ENCODE results near the gene PSMB11.

The PSMB11 gene

DNA sequence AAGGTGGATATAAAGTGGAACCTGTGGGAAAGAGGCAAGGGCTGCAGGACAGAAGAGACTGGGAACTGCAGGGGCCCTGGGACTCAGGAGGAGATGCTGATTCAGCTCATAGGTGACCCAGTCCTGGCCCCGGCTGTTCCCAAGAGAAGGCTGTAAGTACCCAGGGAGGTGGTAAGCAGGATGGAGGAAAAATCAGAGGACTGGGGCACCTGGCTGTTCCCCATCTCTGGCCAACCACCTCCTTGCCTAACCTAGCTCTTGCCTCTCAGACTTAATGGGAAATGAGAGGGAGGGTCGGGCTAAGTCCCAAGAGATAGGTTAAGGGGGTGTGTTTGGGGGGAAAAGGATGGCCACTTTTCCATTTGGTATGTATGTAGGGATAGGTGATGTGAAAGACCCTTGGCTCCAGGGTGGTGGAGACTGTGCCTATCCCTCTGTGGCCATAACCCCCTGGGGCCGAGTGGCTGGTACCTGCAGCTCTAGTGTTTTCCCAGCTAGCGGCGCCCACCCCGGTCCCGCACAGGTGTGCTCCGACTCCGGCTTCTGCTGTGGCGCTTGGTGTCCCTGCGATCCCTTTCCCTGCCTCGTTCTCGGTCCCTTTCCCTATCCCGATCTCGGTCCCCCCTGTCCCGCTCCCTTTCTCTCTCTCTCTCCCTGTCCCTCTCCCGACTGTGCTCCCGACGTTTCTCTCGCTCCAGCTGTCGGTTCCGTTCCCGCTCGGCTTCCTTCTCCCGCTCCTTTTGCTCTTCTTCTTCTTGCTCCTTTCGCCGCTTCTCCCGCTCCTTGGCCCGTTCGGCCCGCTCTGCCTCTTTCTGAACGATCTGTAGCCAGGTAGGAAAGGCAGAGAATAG lies 16.9 kb downstream of the PSMB11 start:
- DNase-seq (ENCODE audit: low read depth in 2 of 2), result no peak

DNA sequence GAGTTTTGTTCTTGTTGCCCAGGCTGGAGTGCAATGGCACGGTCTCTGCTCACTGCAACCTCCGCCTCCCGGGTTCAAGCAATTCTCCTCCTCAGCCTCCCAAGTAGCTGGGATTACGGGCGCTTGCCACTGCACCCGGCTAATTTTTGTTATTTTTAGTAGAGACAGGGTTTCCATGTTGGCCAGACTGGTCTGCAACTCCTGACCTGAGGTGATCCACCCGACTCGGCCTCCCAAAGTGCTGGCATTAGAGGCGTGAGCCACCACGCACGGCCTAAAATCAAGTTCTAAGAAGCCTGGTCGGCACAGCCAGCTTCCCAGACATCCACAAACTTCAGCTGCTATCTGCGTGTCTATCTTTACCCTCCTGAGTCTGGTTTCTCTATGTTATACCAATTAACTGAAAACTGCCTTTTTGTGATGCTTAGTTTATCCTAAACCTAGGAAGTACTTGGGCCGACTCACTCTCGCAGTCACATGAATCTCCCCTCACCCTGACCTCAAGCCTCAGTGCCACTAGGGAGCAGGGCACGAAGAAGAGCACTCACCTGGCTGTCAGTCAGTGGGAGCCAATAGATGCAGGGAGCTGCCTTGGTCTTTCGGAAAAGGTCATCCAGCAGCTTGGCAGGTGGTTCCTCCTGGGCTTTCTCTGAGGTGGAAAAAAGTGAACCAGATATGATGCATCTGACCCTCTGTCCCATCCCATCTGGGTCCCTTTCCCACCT lies 18.7 kb downstream of the PSMB11 start:
- no peak for DNase-seq (ENCODE audit: low read depth in 2 of 2)

GRCh38 chr14:23062002-23062401 lies 20.0 kb downstream of the PSMB11 start:
- no peak for DNase-seq (ENCODE audit: low read depth in 2 of 2)

DNA sequence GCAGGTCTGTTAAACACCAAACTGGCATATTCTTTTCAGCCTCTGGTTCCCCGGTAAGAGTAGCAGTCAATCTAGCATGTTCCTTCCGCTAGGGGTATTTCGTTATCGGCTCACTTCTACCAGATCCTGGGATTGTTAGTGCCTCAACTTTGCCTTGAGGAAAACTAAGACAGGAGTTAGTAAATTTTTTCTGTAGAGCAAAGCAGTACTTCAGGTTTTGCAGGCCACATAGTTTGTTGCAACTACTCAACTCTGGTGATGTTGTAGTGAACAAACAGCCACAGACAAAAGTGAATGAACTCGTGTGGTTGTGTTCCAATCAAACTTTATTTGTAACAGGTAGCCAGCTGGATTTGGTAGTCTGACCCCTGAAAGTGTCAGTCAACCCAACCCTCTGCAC lies 21.6 kb downstream of the PSMB11 start:
- no peak for DNase-seq (ENCODE audit: low read depth in 2 of 2)

GRCh38 chr14:23066368-23066767 lies 24.4 kb downstream of the PSMB11 start:
- DNase-seq (ENCODE audit: low read depth in 2 of 2), result no peak

DNA sequence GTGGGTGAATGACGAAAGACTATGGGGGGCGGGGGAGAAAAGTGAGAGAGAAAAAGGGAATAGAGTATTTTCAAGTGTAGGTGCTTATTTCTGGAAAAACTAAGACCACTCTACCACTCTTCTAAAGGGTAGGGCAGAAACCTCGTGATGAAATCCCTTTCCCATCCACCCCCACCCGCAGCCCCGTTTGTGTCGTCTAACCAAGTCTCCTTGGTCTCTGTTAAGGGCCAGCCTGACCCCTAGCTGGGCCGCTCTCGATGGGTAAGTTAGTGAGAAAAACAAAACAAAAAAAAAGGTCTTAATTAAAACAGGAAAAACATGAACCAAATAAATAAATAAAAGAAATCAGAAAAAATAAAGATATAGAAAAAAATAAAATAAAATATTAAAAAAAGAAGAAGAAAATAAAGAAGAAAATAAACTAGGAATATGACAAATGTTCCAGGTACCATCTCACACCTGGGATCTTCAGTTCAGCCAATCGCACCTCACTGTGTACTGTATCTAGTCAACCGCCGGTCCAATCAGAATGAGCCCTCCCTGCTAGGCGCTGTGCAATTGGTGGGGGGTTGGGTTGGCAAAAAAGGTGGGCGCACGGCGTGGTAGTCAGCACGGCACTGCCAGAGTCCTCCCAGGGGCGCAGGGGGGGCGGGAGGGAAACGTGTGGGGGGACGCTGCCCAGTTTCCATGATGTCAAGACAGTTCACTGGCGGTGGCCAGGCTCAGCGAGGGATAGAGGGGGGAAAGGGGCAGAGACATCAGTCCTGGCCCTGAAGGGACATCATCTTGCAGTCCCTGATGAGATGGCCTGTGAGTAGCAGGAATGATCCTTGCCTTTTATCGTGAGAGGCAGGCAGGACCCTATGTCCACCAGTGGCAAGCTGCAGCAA lies 25.1 kb downstream of the PSMB11 start:
- DNase-seq (ENCODE audit: low read depth in 2 of 2), result no peak

DNA sequence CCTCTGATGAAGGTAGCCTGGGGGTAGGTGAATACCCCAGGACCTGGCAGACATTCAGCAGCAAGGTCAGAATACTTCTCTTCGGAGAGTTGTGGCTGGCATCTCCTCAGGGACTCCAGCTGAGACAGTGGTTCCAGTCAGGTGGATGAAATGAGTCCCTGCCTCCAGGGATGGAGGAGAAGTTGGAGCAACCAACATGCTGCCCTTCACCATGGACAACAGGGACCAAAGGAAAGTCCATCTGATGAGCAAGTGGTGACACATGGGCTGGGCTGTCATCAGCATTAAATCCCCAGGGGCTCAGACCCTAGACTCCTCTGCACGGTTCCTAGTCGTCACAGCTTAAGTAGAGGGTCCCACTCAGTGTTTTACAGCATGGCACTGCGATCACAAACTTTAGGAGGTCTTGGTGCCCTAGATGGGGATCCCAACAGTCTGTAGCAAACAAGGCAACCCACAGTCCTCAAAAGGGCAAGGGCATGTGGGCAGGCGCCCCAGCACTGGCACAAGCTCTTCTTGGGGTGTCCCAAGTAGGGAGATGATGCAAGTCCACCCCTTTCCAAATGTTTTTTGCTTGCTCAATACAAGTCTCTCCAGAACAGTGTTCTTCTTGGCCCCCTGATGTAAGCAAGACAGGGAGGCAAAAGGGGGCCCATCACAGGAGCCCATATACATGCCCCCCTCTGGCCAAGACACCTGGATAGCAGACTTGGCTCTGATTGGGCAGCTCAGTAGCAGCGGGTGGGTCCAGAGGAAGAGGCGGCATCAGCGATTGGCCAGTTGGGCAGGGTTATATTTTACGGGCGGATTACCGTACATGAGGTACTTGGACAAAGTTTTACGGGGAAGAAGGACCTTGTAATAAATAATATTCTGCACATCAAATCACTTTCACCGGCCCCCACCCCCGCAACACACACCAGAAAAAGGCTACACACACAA lies 26.1 kb downstream of the PSMB11 start:
- DNase-seq (ENCODE audit: low read depth in 2 of 2), result no peak

DNA sequence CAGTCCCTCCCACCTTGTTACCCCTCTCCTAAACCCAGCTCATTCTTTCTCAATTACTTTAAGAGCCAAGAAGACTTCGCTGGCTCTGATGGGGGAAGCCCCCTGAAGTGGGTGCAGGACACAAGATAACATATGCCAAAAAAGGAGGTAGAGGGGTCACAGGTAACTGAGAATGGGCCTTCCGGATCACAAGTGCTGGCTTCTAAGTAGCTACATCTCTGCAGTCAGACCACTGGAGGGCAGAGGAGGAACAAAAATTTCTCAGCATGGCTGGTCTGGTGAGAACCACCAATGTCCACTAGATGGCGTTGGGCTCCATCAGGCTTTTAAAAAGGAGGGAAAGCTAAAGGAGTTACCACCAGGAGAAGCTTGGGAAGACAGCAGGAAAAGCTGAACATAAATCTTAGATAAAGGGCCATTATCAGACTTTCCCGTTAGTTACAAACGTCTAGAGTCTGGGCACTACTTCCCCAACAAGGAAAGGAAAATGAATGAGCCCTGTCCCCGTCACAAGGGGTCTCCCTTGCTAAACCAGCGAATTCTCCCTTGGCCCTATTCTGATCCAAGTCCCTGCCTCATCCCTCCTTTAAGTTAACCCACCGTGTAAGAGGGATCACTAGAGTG lies 26.9 kb downstream of the PSMB11 start:
- DNase-seq (ENCODE audit: low read depth in 2 of 2), result peak; percentile 45 to 49

- no peak for DNase-seq (ENCODE audit: low read depth in 2 of 2)
Measured at GRCh38 chr14:23069413-23069806, 27.4 kb downstream of the PSMB11 start.

DNA sequence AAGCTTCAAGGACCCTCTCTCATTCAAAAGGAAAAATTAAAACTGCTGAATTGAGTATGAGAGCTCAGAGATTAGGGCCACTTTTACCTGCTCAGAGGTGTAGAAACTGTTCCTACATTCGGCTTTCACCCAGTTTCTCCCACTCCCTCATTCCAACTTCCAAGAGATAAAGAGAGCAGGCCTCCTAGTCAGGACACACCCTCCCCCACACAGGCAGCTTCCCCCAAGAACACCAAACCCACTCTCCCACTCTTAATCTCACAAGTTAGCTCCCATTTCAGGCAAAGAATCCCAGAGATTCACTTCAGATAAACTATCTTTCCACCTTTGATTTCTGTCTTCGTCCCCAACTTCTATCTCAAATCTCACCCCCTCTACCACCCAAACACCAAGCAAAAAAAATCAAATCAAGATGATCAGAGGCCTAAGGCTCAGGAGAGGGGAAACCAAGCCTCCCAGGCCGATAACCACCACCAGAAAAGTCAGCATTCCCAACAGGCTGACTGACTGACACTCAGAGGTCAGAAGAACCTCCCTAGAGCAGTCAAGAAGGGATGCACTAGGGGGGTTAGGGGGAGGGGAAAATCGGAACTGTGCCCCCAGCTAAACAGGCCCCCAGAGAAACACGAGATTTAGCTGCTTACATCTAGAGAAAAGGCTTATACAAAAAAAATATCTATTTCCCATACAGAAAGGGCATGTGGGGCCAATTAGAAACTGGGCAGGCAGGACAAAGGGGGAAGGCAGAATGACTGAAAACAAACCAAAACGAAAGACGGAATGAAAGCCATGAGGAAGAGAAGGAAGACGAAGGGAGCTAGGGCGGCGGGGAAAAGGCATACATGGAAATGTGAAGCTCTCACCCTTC lies 28.5 kb downstream of the PSMB11 start:
- no peak for DNase-seq (ENCODE audit: low read depth in 2 of 2)

DNA sequence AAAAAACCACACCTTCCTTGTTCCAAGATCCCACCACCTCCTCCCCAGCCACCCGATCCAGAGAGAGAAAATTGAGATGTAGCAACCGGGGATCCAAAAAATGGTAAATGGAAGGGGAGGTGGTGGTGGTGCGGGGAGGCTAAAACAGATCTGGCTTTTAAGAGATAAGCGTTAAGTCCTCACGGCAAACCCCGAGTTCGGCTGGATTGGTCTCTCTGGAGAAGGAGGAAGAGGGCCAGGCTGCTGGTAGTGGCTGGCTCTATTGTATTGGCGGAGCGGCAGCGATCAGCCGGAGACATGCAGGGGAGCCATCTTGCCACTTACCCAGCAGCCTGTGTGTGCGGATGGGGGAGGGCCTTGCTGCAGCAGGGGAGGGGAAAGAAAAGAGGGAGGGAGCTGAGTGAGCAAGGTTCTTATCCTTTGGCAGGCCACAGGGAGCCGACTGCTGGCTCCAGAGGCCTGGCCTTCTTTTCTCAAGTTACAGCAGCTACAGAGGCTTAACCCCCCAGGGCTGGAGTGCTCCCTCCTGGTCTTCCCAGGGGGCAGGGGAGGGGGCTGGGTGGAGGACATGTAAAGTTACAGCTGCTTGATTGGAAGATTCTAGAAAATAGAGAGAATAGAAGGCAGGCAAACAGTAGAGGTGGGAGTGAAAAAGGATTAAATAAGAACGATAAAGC lies 29.4 kb downstream of the PSMB11 start:
- DNase-seq (ENCODE audit: low read depth in 2 of 2), result peak; percentile 23 to 59

GRCh38 chr14:23071921-23072539 lies 30.0 kb downstream of the PSMB11 start:
- DNase-seq (ENCODE audit: low read depth in 2 of 2), result no peak

GRCh38 chr14:23074906-23075305 lies 32.9 kb downstream of the PSMB11 start:
- DNase-seq (ENCODE audit: low read depth in 2 of 2), result no peak

DNA sequence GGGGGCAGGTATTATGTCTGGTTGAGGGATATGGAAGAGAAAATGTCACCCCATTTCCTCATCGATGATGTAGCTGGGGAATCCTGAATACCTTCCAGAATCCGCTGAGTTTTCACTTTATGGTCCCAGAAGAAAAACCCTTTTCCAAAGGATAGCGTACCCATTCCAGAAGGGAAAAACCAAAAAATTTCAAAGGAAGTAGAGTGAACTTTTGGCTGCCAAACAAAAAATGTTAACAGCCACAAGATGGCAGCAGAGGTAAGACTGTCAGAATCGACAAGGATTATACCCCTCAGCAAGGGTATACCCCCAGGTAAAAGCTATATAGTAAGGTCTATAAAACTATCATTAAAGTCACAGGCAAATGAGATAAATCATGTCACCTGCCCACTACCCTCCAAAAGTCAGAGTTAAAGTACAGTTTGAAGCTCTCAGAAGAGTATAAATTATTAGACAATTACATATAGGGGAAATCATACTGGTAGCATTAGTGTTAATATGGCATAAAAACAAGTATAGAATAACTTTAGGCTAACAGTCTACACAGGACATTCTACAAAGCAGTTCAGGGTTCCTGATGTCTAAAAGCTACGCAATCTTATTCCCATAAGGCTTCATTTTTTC lies 34.9 kb downstream of the PSMB11 start:
- no peak for DNase-seq (ENCODE audit: low read depth in 2 of 2)

DNA sequence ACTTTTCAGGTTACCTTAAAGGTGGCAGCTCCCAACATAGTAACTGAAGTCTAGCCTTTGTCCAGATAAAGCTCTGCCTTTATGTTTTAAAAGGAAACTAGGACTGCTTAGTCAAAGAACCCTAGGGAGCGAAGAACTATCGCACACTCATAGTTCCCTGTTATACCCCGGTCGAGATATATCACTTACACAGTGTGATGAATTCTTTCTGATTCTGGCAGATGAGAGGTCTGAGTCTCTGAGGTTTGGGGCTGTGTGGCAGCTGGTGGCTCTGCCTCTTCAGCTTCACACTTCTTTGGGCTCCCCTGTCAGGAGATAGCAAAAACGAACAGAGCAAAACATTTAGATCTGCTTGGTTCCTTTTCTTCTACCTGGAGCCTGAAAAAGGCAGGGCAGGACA lies 36.0 kb downstream of the PSMB11 start:
- no peak for DNase-seq (ENCODE audit: low read depth in 2 of 2)

DNA sequence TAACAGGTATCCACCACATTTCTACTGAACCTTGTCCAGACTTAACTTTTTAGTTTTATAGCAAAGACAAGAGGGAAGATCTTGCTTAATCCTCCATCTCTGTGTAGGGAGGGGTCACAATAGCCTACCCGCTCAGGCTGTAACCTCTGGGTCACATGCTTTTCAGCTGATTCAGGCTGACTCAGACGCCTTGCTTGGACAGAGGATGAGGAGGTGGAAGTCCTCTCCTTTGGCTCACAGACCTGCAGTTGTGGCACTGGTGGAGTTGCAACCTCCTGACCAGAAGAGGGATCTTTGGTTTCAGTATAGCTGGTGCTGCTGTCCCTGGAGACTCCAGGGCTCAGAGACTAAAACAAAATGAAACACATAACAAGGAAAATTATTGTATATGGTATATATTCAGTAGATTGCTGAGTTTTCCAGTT lies 36.7 kb downstream of the PSMB11 start:
- DNase-seq (ENCODE audit: low read depth in 2 of 2), result no peak

- no peak for DNase-seq (ENCODE audit: low read depth in 2 of 2)
Measured at GRCh38 chr14:23079716-23080115, 37.7 kb downstream of the PSMB11 start.

- DNase-seq (ENCODE audit: low read depth in 2 of 2), result no peak
Measured at GRCh38 chr14:23080474-23080873, 38.5 kb downstream of the PSMB11 start.
